H1 (cell line): ENCODE data around the gene ALDOA. TPM values are rescaled to one million over a fixed set of nuclear protein-coding genes. Genes with fewer than 3 reads are reported as not detected.

Experiments used
- ATF2 ChIP-seq: IDR thresholded peaks from 2 replicates; pipeline ENCODE4 v1.6.1; 2012; ENCODE audit warnings: low read length, inconsistent platforms
- ATF3 ChIP-seq: IDR thresholded peaks from 2 replicates; pipeline ENCODE4 v1.6.1; 2011; ENCODE audit warnings: low read depth, mild to moderate bottlenecking, low read length; ENCODE audit not compliant: insufficient read depth
- CREB1 ChIP-seq: IDR thresholded peaks from 2 replicates; pipeline ENCODE4 v1.6.1; 2012; ENCODE audit warnings: inconsistent platforms
- CTBP2 ChIP-seq: IDR thresholded peaks from 2 replicates; pipeline ENCODE4 v1.7.0; 2011; ENCODE audit warnings: borderline replicate concordance, mild to moderate bottlenecking, moderate library complexity, mixed read lengths, low read length; ENCODE audit not compliant: insufficient read depth, insufficient read length
- CTCF ChIP-seq, 3 experiments: IDR thresholded peaks; 1 replicate in 2 of 3; 2 replicates in 1 of 3; pipeline versions ENCODE4 v1.5.1 to v1.6.1; 2011; ENCODE audit warnings: low read length in 3 of 3, mild to moderate bottlenecking in 3 of 3, inconsistent platforms in 2 of 3, low read depth in 1 of 3, moderate library complexity in 1 of 3; ENCODE audit not compliant: insufficient read depth in 1 of 3; ENCODE audit errors: control extremely low read depth in 1 of 3
- EP300 ChIP-seq, 2 experiments: IDR thresholded peaks; 1 replicate in 1 of 2; 2 replicates in 1 of 2; pipeline ENCODE4 v1.6.1; 2011 to 2012; ENCODE audit warnings: low read depth in 2 of 2, low read length in 2 of 2, mild to moderate bottlenecking in 2 of 2, borderline replicate concordance in 1 of 2, inconsistent platforms in 1 of 2, moderate library complexity in 1 of 2
- POLR2A ChIP-seq, 2 experiments: IDR thresholded peaks; 1 replicate in 1 of 2; 2 replicates in 1 of 2; pipeline ENCODE4 v1.6.1; 2011; ENCODE audit warnings: low read depth in 2 of 2, low read length in 2 of 2, mild to moderate bottlenecking in 2 of 2; ENCODE audit errors: control extremely low read depth in 1 of 2
- RFX5 ChIP-seq: IDR thresholded peaks from 2 replicates; pipeline ENCODE4 v1.6.1; 2011; ENCODE audit warnings: low read depth, low read length, improper control_type of control experiment, borderline replicate concordance
- RXRA ChIP-seq: IDR thresholded peaks from 2 replicates; pipeline ENCODE4 v1.6.1; 2011; ENCODE audit warnings: low read depth, mild to moderate bottlenecking, low read length, moderate library complexity; ENCODE audit not compliant: insufficient read depth
- SAP30 ChIP-seq: fragments of 300-600 bp; sonication (generic); IDR thresholded peaks from 2 replicates; pipeline ENCODE4 v1.7.1; 2012; ENCODE audit warnings: low read length, moderate library complexity, mild to moderate bottlenecking, inconsistent platforms; ENCODE audit not compliant: insufficient read depth, insufficient replicate concordance
- SIN3A ChIP-seq, 2 experiments: IDR thresholded peaks in 1 of 2; conservative IDR thresholded peaks in 1 of 2; 2 replicates each; pipeline ENCODE4 v1.6.1; 2011 to 2012; ENCODE audit warnings: low read length in 2 of 2, improper control_type of control experiment in 1 of 2, low read depth in 1 of 2, mild to moderate bottlenecking in 1 of 2
- SP4 ChIP-seq: IDR thresholded peaks from 2 replicates; pipeline ENCODE4 v1.6.1; 2012; ENCODE audit warnings: low read length, inconsistent platforms
- SRF ChIP-seq: IDR thresholded peaks from 2 replicates; pipeline ENCODE4 v1.6.1; 2011; ENCODE audit warnings: mild to moderate bottlenecking, low read depth, low read length, moderate library complexity
- TAF1 ChIP-seq: IDR thresholded peaks from 2 replicates; pipeline ENCODE4 v1.6.1; 2011; ENCODE audit warnings: mild to moderate bottlenecking, low read depth, low read length
- YY1 ChIP-seq: IDR thresholded peaks from 2 replicates; pipeline ENCODE4 v1.6.1; 2011; ENCODE audit warnings: low read depth, mild to moderate bottlenecking, low read length
- polyA plus RNA-seq, 7 experiments: library from polyadenylated mRNA; depleted of rRNA in 3 of 7; stranded (reverse) in 5 of 7; unstranded in 2 of 7; fragments of >200 nt in 5 of 7; fragments of 200-250 nt in 2 of 7; gene quantifications; 1 replicate in 5 of 7; 2 replicates in 1 of 7; 4 replicates in 1 of 7; pipeline versions ENCODE4 v1.2.1 to v1.2.3, GENCODE V29; 2011 to 2013; ENCODE audit warnings: missing spikeins in 2 of 7, mixed read lengths in 2 of 7
- total RNA-seq: library from RNA; stranded (reverse); fragmentation: NEBNext Ultra II Directional; extraction: Animal tissue kit (Norgen Biotek cat#: 25700); gene quantifications from 2 replicates; pipeline ENCODE4 v1.2.1, GENCODE V29; 2021

The ALDOA gene
- total and polyA plus RNA-seq, 2 of the 8 experiments (the other 6 are each of a cell fraction or from before 2014, with no cell fraction given), result 1,072 to 1,083 TPM

GRCh38 chr16:30052671-30053372, 12.7 kb upstream of the ALDOA start (continued):
- TF ChIP-seq ATF3, result no peak
- TF ChIP-seq ATF2, result no peak
- TF ChIP-seq CTCF (IDR thresholded peaks at IDR 0.05; ENCODE audit: control extremely low read depth in 1 of 3, insufficient read depth in 1 of 3, low read depth in 1 of 3, low read length in 3 of 3), result no peak
- TF ChIP-seq YY1, result no peak
- no peak for TF ChIP-seq RXRA
- TF ChIP-seq RFX5, result no peak
- TF ChIP-seq SAP30, result no peak
- peak; percentile 93 to 98 for TF ChIP-seq SIN3A (conservative IDR thresholded peaks at IDR 0.05 in 1 of 2, IDR thresholded peaks at IDR 0.05 in 1 of 2; ENCODE audit: low read depth in 1 of 2, low read length in 2 of 2)
- TF ChIP-seq CREB1, result peak; percentile 74
- no peak for TF ChIP-seq SP4
- no peak for TF ChIP-seq POLR2A (IDR thresholded peaks at IDR 0.05; ENCODE audit: control extremely low read depth in 1 of 2, low read depth in 2 of 2, low read length in 2 of 2)
- peak; percentile 31; the same call in 1 of the 2 replicates for TF ChIP-seq SRF
- no peak for TF ChIP-seq CTBP2
- no peak for TF ChIP-seq TAF1
- peak in 1 of 2 experiments; percentile 51; a peak in 1 of 3 replicates for TF ChIP-seq EP300 (IDR thresholded peaks at IDR 0.05; ENCODE audit: borderline replicate concordance in 1 of 2, low read depth in 2 of 2, low read length in 2 of 2)
- TF ChIP-seq, all 59 proteins: peak for 14
